Neural crest cell (in vitro differentiated cells): ENCODE measurements around the gene NINJ2. TPM values are rescaled to one million over a fixed set of nuclear protein-coding genes. Genes with fewer than 3 reads are reported as not detected.
A peak's percentile ranks its signal among the peaks of the same experiment; 100 is the strongest.

Experiments used
- DNase-seq: peaks from one replicate; pipeline ENCODE4 v3.0.0; 2021; ENCODE audit warnings: low read depth, mixed read lengths, low spot score
- H3K27ac Mint-ChIP-seq: one replicate; pipeline ENCODE4 v1.8.0; 2021; ENCODE audit warnings: mild to moderate bottlenecking, mixed read lengths; ENCODE audit not compliant: unreplicated experiment
- H3K27me3 Mint-ChIP-seq: 2 replicates; pipeline ENCODE4 v1.8.0; 2021; ENCODE audit warnings: low read depth, mild to moderate bottlenecking, mixed read lengths
- H3K36me3 Mint-ChIP-seq: 2 replicates; pipeline ENCODE4 v1.8.0; 2021; ENCODE audit warnings: low read depth, mild to moderate bottlenecking, mixed read lengths
- H3K4me1 Mint-ChIP-seq: 2 replicates; pipeline ENCODE4 v1.8.0; 2021; ENCODE audit warnings: mixed read lengths
- H3K4me3 Mint-ChIP-seq: one replicate; pipeline ENCODE4 v1.8.0; 2021; ENCODE audit warnings: mild to moderate bottlenecking, mixed read lengths
- H3K9me3 Mint-ChIP-seq: 2 replicates; pipeline ENCODE4 v1.8.0; 2021; ENCODE audit warnings: mixed read lengths
- total RNA-seq: library from RNA; stranded (reverse); gene quantifications from 2 replicates; pipeline ENCODE4 v1.2.1, GENCODE V29; 2021
- TF ChIP-seq, protein P1 (sequence below): fragments of 200-600 bp; sonication (generic); conservative IDR thresholded peaks from 2 replicates; pipeline ENCODE4 v1.5.0; 2021; ENCODE audit warnings: antibody characterized with exemption, mild to moderate bottlenecking

NINJ2 gene
- total RNA-seq, 1 donor from 2014 or later = 0.42 TPM

GRCh38 chr12:647385-648085 lies 15.7 kb downstream of the NINJ2 start:
- H3K36me3 Mint-ChIP-seq = no peaks in the 10 kb centered on the region
- H3K9me3 Mint-ChIP-seq = no peaks in the 10 kb centered on the region
- TF ChIP-seq, protein P1, sequence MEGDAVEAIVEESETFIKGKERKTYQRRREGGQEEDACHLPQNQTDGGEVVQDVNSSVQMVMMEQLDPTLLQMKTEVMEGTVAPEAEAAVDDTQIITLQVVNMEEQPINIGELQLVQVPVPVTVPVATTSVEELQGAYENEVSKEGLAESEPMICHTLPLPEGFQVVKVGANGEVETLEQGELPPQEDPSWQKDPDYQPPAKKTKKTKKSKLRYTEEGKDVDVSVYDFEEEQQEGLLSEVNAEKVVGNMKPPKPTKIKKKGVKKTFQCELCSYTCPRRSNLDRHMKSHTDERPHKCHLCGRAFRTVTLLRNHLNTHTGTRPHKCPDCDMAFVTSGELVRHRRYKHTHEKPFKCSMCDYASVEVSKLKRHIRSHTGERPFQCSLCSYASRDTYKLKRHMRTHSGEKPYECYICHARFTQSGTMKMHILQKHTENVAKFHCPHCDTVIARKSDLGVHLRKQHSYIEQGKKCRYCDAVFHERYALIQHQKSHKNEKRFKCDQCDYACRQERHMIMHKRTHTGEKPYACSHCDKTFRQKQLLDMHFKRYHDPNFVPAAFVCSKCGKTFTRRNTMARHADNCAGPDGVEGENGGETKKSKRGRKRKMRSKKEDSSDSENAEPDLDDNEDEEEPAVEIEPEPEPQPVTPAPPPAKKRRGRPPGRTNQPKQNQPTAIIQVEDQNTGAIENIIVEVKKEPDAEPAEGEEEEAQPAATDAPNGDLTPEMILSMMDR = no peak
- no peaks in the 10 kb centered on the region for H3K27me3 Mint-ChIP-seq
- H3K4me1 Mint-ChIP-seq = peaks cover 12% of the 10 kb centered on the region
- peak overlapping the region; percentile 78 for H3K27ac Mint-ChIP-seq
- peak overlapping the region; percentile 50 for H3K4me3 Mint-ChIP-seq
- no peak for DNase-seq

GRCh38 chr12:646442-647384 lies 16.5 kb downstream of the NINJ2 start:
- Mint-ChIP-seq H3K27ac (peak overlapping the region; percentile 78), H3K4me1 (peaks cover 16% of the 10 kb centered on the region), H3K4me3 (peak overlapping the region; percentile 50), H3K9me3 (no peaks in the 10 kb centered on the region), H3K36me3 (no peaks in the 10 kb centered on the region), H3K27me3 (no peaks in the 10 kb centered on the region)
- TF ChIP-seq, protein P1 = no peak
- DNase-seq = no peak

GRCh38 chr12:645563-646071 lies 17.6 kb downstream of the NINJ2 start:
- DNase-seq = no peak
- Mint-ChIP-seq H3K27ac (peak overlapping the region; percentile 14), H3K4me1 (peaks cover 16% of the 10 kb centered on the region)

GRCh38 chr12:644818-645552 lies 18.3 kb downstream of the NINJ2 start:
- no peaks in the 10 kb centered on the region for H3K9me3 Mint-ChIP-seq
- no peaks in the 10 kb centered on the region for H3K27me3 Mint-ChIP-seq
- no peak overlapping the region for H3K27ac Mint-ChIP-seq
- H3K4me3 Mint-ChIP-seq = no peak overlapping the region
- H3K36me3 Mint-ChIP-seq = no peaks in the 10 kb centered on the region
- no peak for DNase-seq
- TF ChIP-seq, protein P1 = no peak
- peaks cover 16% of the 10 kb centered on the region for H3K4me1 Mint-ChIP-seq

More at GRCh38 chr12:645563-646071, 17.6 kb downstream of the NINJ2 start:
- no peak overlapping the region for H3K4me3 Mint-ChIP-seq
- TF ChIP-seq, protein P1 = no peak
- H3K36me3 Mint-ChIP-seq = no peaks in the 10 kb centered on the region
- no peaks in the 10 kb centered on the region for H3K9me3 Mint-ChIP-seq
- no peaks in the 10 kb centered on the region for H3K27me3 Mint-ChIP-seq

DNA sequence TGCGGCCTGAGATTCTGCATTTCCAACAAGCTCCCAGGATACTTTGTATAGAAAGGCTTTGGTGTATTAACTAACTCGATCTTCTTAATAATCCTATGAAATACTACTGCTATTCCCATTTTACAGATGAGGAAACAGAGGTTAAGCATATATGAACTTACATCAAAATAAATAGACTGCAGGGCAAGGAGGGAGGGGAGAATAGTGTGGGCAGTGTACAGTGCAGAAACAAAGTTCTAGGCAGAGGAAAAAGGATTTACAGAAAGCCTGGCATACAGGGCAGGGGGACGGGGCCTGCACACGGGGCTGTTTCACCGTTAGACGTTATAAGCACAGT lies 19.0 kb downstream of the NINJ2 start:
- H3K27ac Mint-ChIP-seq = no peak overlapping the region
- no peaks in the 10 kb centered on the region for H3K27me3 Mint-ChIP-seq
- TF ChIP-seq, protein P1 = no peak
- DNase-seq = no peak
- no peaks in the 10 kb centered on the region for H3K36me3 Mint-ChIP-seq
- H3K4me3 Mint-ChIP-seq = peak overlapping the region; percentile 85
- H3K4me1 Mint-ChIP-seq = peaks cover 16% of the 10 kb centered on the region
- no peaks in the 10 kb centered on the region for H3K9me3 Mint-ChIP-seq
